CD14-positive monocyte (primary cell): ENCODE data around the gene CUBN. TPM values are rescaled to one million over a fixed set of nuclear protein-coding genes. Genes with fewer than 3 reads are reported as not detected.

Source experiments
- DNase-seq, 3 donors: peaks; one replicate each; pipeline ENCODE4 v3.0.0-alpha.2; 2011 to 2022
- H2AFZ ChIP-seq: 2 replicates; pipeline ENCODE4 v1.6.0; 2012; ENCODE audit warnings: mild to moderate bottlenecking, low read depth, low read length, inconsistent platforms; ENCODE audit not compliant: insufficient read depth, poor library complexity, severe bottlenecking
- H3K27ac ChIP-seq, 2 donors: 1 replicate in 1 of 2; 2 replicates in 1 of 2; pipeline ENCODE4 v1.5.1; 2012 to 2013; ENCODE audit warnings: low read length in 2 of 2, control low read depth in 1 of 2, inconsistent platforms in 1 of 2, low read depth in 1 of 2, mild to moderate bottlenecking in 1 of 2
- H3K27me3 ChIP-seq, 2 donors: one replicate each; pipeline versions ENCODE4 v1.6.0 to v1.6.1; 2011 to 2013; ENCODE audit warnings: low read length in 2 of 2; ENCODE audit not compliant: control insufficient read depth in 2 of 2, insufficient read depth in 2 of 2
- H3K36me3 ChIP-seq, 2 donors: replicated peaks in 1 of 2; 1 replicate in 1 of 2; 2 replicates in 1 of 2; pipeline versions ENCODE4 v1.5.1 to v1.6.1; 2012 to 2013; ENCODE audit warnings: low read length in 2 of 2, control low read depth in 1 of 2, inconsistent platforms in 1 of 2, mild to moderate bottlenecking in 1 of 2; ENCODE audit not compliant: insufficient read depth in 2 of 2, control insufficient read depth in 1 of 2
- H3K4me1 ChIP-seq, 2 donors: 1 replicate in 1 of 2; 2 replicates in 1 of 2; pipeline versions ENCODE4 v1.5.1 to v1.6.1; 2012 to 2013; ENCODE audit warnings: low read length in 2 of 2, control low read depth in 1 of 2, inconsistent platforms in 1 of 2, mild to moderate bottlenecking in 1 of 2, moderate library complexity in 1 of 2; ENCODE audit not compliant: insufficient read depth in 2 of 2, control insufficient read depth in 1 of 2
- H3K4me2 ChIP-seq: replicated peaks from 2 replicates; pipeline ENCODE3; 2012; ENCODE audit warnings: low read length, moderate library complexity, mild to moderate bottlenecking; ENCODE audit not compliant: poor library complexity, severe bottlenecking; ENCODE audit errors: extremely low read depth
- H3K4me3 ChIP-seq, 3 experiments: fragments of 200-600 bp in 1 of 3; sonication (generic) in 1 of 3; replicated peaks in 1 of 3; 1 replicate in 2 of 3; 2 replicates in 1 of 3; pipeline ENCODE4 v1.5.1; 2011 to 2013; ENCODE audit warnings: low read length in 3 of 3, mild to moderate bottlenecking in 3 of 3, control low read depth in 2 of 3, low read depth in 2 of 3, inconsistent platforms in 1 of 3, moderate library complexity in 1 of 3
- H3K79me2 ChIP-seq: 2 replicates; pipeline ENCODE4 v1.6.0; 2012; ENCODE audit warnings: mild to moderate bottlenecking, control low read depth, inconsistent platforms, low read length, moderate library complexity; ENCODE audit not compliant: insufficient read depth
- H3K9ac ChIP-seq: 2 replicates; pipeline ENCODE4 v1.6.0; 2017; ENCODE audit warnings: low read length, mild to moderate bottlenecking; ENCODE audit not compliant: insufficient read depth, poor library complexity, severe bottlenecking
- H3K9me3 ChIP-seq, 2 donors: replicated peaks in 1 of 2; 1 replicate in 1 of 2; 2 replicates in 1 of 2; pipeline versions ENCODE4 v1.5.1 to v1.6.1; 2012 to 2013; ENCODE audit warnings: low read length in 2 of 2, control low read depth in 1 of 2; ENCODE audit not compliant: control insufficient read depth in 1 of 2, insufficient read depth in 1 of 2
- H4K20me1 ChIP-seq: 2 replicates; pipeline ENCODE4 v1.6.0; 2012; ENCODE audit warnings: mild to moderate bottlenecking, low read length, control low read depth, moderate library complexity; ENCODE audit not compliant: insufficient read depth
- H3K27ac Mint-ChIP-seq, 7 donors: one replicate each; pipeline ENCODE4 v1.8.0; 2020; ENCODE audit warnings: mild to moderate bottlenecking in 7 of 7, mixed read lengths in 7 of 7, moderate library complexity in 6 of 7, inconsistent platforms in 2 of 7
- H3K27me3 Mint-ChIP-seq, 3 donors: one replicate each; pipeline ENCODE4 v1.8.0; 2021 to 2022; ENCODE audit warnings: low read depth in 3 of 3, mild to moderate bottlenecking in 3 of 3, mixed read lengths in 3 of 3, moderate library complexity in 3 of 3, inconsistent platforms in 1 of 3
- H3K36me3 Mint-ChIP-seq, 2 donors: one replicate each; pipeline ENCODE4 v1.8.0; 2020; ENCODE audit warnings: mixed read lengths in 2 of 2, inconsistent platforms in 1 of 2, mild to moderate bottlenecking in 1 of 2
- H3K4me1 Mint-ChIP-seq: one replicate; pipeline ENCODE4 v1.8.0; 2020; ENCODE audit warnings: mild to moderate bottlenecking, mixed read lengths
- H3K4me3 Mint-ChIP-seq, 2 donors: one replicate each; pipeline ENCODE4 v1.8.0; 2020; ENCODE audit warnings: mild to moderate bottlenecking in 2 of 2, mixed read lengths in 2 of 2, moderate library complexity in 1 of 2
- H3K9me3 Mint-ChIP-seq, 7 donors: one replicate each; pipeline ENCODE4 v1.8.0; 2020 to 2022; ENCODE audit warnings: mixed read lengths in 7 of 7, mild to moderate bottlenecking in 6 of 7, moderate library complexity in 6 of 7, inconsistent platforms in 2 of 7
- WGBS: methylation state at CpG from one replicate; pipeline ENCODE4 v1.1.5; 2013; ENCODE audit warnings: missing lambda C conversion rate; ENCODE audit not compliant: insufficient coverage; 5-methylcytosine and 5-hydroxymethylcytosine counted together
- intact Hi-C, 2 donors: fragments of 100-400 bp; cut with micrococcal nuclease; formaldehyde crosslinking; loops; one replicate each; pipeline versions ENCODE4 v1.15.0 to v1.15.1; 2023
- polyA plus RNA-seq, 3 donors: library from polyadenylated mRNA; depleted of rRNA in 1 of 3; unstranded in 2 of 3; stranded (reverse) in 1 of 3; fragments of 300-500 nt in 2 of 3; fragments of >200 nt in 1 of 3; fragmentation: Illumina TruSeq in 2 of 3; gene quantifications; 1 replicate in 2 of 3; 2 replicates in 1 of 3; pipeline ENCODE4 v1.2.3, GENCODE V29; 2012 to 2021
- TF ChIP-seq, protein P1 (sequence below): fragments of 200-600 bp; IDR thresholded peaks from one replicate; pipeline ENCODE4 v1.8.0; 2022; ENCODE audit warnings: antibody characterized with exemption, mild to moderate bottlenecking

Gene CUBN
- polyA plus RNA-seq, 3 donors, result 0.95 TPM; not detected in 2

DNA sequence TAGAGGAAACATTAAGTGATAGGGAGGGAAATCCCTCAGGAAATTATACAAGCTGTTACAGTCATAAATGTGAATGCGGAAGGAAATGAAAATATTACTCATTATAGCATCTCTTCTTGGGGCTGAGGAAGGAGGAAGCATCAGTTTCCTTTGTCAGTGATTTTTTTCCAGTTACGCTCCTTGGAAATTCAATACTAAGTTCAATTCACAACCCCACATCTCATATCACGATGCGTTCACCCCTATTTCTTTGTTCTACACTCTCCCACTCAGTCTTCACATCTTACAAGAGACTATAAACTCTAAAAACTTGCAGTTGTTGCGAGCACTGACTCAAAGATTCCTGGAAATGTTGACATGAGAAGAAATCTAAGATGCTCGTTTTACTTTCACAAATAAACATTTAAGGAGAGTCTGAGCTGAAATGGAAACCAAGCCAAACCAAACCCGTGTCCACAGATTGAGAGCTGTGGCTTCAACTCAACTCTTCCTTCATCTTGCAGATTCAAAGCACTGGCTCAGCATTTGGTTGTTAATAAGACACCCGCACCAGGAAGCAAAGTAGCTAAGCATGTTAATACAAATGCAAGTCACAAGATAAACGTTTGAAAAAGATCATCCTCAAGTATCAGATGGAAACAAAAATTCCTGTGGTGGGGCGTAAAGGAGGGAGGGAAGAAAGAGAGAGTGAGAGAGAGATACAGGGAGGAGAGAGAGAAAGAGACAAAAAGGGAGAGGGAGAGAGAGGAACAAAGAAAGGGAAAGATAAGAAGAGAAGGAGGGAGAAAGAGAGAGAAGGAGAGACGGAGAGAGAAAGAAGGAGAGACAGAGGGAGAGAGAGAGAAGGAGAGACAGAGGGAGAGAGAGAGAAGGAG is 162.4 kb downstream of the CUBN start:
- no peak overlapping the region for H2AFZ ChIP-seq
- 71% methylated on average over 8 of the region's 11 CpGs for WGBS
- Mint-ChIP-seq H3K9me3 (peaks cover 0 to 9% (median 2%) of the 10 kb centered on the region in 7 donors), H3K27me3 (peaks cover 18 to 39% (median 38%) of the 10 kb centered on the region in 3 donors), H3K4me3 (peak overlapping the region in 1 of 2 donors; percentile 69), H3K36me3 (no peaks in the 10 kb centered on the region), H3K4me1 (peaks cover 28% of the 10 kb centered on the region), H3K27ac (peak overlapping the region; percentile 33 to 92 (median 86))
- peak; percentile 48 to 88 (median 79) for DNase-seq
- no peaks in the 10 kb centered on the region for H4K20me1 ChIP-seq
- peaks cover 29% of the 10 kb centered on the region in 2 donors for H3K4me1 ChIP-seq
- no peak overlapping the region for H3K9ac ChIP-seq
- TF ChIP-seq, protein P1, sequence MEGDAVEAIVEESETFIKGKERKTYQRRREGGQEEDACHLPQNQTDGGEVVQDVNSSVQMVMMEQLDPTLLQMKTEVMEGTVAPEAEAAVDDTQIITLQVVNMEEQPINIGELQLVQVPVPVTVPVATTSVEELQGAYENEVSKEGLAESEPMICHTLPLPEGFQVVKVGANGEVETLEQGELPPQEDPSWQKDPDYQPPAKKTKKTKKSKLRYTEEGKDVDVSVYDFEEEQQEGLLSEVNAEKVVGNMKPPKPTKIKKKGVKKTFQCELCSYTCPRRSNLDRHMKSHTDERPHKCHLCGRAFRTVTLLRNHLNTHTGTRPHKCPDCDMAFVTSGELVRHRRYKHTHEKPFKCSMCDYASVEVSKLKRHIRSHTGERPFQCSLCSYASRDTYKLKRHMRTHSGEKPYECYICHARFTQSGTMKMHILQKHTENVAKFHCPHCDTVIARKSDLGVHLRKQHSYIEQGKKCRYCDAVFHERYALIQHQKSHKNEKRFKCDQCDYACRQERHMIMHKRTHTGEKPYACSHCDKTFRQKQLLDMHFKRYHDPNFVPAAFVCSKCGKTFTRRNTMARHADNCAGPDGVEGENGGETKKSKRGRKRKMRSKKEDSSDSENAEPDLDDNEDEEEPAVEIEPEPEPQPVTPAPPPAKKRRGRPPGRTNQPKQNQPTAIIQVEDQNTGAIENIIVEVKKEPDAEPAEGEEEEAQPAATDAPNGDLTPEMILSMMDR, result no peak
- H3K27ac ChIP-seq, result no peak overlapping the region
- intact Hi-C loops, result loop anchor here in 1 of 2 donors (5.0 kb wide), 2 partner anchors 35 to 55 kb away; no protein-coding TSS in a partner anchor
- peak overlapping the region; percentile 50 for H3K4me2 ChIP-seq
- H3K4me3 ChIP-seq, result peak overlapping the region in 1 of 3 experiments; percentile 39
- H3K9me3 ChIP-seq, result no peaks in the 10 kb centered on the region
- peaks cover 22 to 32% of the 10 kb centered on the region in 2 donors for H3K27me3 ChIP-seq
- no peaks in the 10 kb centered on the region for H3K36me3 ChIP-seq
- H3K79me2 ChIP-seq, result no peaks in the 10 kb centered on the region

DNA sequence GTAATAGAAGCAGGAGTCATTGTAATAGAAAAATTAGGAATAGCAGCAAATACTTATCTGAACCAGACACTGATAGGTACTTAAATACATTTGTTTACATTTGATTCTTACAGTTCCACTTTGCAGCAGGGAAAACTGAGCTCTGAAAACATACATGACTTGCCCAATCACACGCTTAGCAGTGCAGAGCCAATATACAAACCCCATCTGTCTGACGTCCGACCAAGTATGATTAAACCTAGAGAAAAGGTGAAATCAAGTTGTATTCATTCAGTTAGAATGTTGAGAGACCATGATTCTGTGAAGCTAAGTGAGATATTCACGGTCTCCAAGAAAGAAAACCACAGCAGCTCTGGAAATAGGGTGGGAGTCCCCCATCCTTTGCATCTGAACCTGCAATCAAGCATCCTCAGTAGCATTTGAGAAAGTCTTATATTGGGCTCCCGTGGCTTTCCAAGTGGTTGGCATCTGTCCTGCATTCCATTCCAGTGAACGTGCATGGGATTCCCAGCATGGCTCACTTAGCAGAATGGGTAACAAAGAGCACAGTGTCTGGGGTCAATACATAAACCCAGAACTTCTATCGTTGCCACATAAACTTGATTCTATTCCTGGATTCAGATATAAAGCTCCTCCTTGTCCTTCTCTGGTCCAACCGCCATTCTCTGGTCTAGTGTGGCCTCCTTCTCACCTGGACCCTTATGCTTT is 163.7 kb downstream of the CUBN start:
- Histone ChIP-seq H3K36me3 (no peaks in the 10 kb centered on the region), H3K79me2 (no peaks in the 10 kb centered on the region), H3K27me3 (peaks cover 22 to 29% of the 10 kb centered on the region in 2 donors), H3K9ac (no peak overlapping the region), H4K20me1 (no peaks in the 10 kb centered on the region), H2AFZ (no peak overlapping the region), H3K4me2 (no peak overlapping the region), H3K27ac (no peak overlapping the region), H3K9me3 (no peaks in the 10 kb centered on the region), H3K4me1 (peaks cover 29% of the 10 kb centered on the region in 2 donors), H3K4me3 (no peak overlapping the region)
- H3K4me3 Mint-ChIP-seq, result peak overlapping the region in 1 of 2 donors; percentile 59
- H3K27ac Mint-ChIP-seq, result peak overlapping the region in 4 of 7 donors; percentile 69 to 85 (median 78)
- no peaks in the 10 kb centered on the region for H3K36me3 Mint-ChIP-seq
- H3K27me3 Mint-ChIP-seq, result peaks cover 18 to 37% (median 33%) of the 10 kb centered on the region in 3 donors
- WGBS, result 98% methylated on average over 4 of the region's 8 CpGs
- intact Hi-C loops, result loop anchor here in 1 of 2 donors (5.0 kb wide), 2 partner anchors 36 to 56 kb away; no protein-coding TSS in a partner anchor
- H3K4me1 Mint-ChIP-seq, result peaks cover 28% of the 10 kb centered on the region
- TF ChIP-seq, protein P1, result no peak
- no peak for DNase-seq
- peaks cover 0 to 9% (median 0%) of the 10 kb centered on the region in 7 donors for H3K9me3 Mint-ChIP-seq
